GM21515 (cell line): ENCODE results near the gene GMCL2.

ENCODE experiments used
- ATAC-seq: cut with Tn5 transposase; IDR thresholded peaks from one replicate; pipeline ENCODE4 v1.9.1; 2021; ENCODE audit not compliant: unreplicated experiment

The GMCL2 gene

DNA sequence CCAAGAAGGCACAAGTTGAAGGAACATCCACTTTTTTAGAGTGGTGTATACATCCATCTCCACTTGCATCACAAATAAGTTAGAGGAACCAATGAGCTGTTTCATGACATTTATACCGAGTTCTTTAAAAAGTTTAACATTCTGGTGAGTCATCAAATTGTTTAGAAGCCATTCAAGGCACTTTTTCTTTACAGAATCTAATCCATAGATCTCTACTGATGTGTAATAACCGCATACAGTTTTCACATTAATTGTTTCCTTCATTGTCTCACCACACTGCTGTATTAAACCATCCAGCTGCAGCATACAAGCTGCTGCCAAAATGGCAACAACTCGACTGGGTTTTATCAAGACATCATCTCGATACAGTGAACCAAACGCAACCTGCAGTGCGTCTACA, 744 bp downstream of the GMCL2 start:
- no peak for ATAC-seq

- ATAC-seq = no peak
Measured at GRCh38 chr5:178182158-178182876, 4.9 kb downstream of the GMCL2 start.

DNA sequence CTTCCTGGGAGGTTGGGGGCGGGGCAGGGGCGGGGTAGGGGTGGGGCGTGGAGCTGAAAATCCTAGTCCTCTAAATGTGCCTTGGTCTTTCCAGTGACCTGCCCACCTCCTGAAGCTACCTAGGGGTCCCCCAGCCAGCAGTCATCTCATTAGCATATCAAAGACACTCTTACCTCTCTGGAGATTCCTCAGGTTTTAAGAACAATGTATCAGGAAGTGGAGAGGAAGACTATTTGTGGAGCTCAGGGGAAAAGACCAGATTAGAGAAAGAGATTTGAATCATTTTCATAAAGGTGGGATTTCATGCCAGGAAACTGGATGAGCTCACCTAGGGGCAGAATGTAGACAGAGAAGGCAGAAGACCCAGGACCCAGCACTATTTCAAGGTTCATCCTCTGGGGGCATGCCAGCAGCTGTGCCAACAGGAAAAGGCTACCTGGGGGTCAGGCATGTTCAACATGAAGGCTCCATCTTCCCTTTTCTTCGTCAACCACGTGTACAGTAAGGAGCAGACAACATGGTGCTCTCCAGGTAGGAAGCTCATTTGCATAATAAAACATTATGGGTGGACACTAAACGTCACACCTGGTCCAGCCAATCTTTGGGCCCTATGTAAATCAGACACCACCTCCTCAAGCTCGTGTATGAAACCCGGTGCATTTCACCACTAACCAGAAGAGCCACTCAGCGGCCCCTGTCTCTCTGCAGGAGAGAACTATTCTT, 6.9 kb downstream of the GMCL2 start:
- no peak for ATAC-seq

DNA sequence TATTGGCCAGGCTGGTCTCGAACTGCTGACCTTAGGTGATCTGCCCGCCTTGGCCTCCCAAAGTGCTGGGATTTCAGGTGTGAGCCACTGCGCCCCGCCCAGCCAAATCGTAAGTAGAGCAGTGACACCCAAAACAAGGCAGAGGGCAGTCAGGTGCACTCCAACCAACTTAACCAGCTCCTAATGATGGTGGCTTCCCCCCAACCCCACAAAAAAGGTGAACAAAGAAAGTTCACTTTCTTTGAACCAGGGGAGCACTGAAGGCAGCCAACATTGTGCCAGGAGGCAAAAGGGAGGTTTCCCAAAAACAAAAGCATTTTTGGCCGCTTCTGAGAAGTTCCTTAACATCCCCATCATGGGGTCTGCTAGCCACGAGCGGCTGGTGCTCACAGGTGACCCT, 9.6 kb downstream of the GMCL2 start:
- ATAC-seq = no peak

DNA sequence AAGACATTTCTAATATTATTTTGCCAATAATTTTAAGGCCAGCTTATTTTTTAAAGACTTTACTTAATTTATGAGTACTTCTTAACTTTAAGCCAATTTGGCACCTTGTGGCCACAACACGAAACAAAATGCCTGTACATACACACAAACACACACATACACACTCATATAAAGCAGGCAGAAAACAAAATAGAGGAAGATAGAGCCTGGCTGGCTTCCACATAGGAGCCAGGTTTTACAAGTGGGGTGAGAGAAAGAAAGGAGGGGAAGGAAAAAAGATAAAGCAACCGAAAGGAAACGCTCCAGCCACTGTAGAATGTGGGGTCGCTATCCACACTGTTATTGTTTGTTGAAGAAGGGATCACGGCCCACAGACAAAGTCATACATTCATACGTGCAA, 10.4 kb downstream of the GMCL2 start:
- ATAC-seq = no peak

DNA sequence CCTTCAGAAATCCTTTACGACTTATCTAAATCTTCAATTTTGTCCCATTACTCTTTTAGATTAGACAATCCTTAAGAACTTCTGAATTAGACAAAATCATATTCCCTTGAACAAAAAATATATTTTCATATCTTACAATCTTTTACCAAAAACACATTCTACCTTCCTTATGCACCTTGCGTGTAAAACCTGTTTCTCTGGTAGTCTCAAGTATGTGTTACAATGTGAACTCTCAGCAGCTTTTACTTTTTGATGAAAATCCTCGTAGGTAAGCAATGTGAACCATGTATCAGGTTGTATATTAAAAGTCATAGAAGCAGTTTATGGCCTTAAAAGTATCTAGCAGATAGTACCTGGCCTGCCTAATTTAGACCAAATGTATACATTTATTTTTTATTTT, 12.7 kb downstream of the GMCL2 start:
- no peak for ATAC-seq

DNA sequence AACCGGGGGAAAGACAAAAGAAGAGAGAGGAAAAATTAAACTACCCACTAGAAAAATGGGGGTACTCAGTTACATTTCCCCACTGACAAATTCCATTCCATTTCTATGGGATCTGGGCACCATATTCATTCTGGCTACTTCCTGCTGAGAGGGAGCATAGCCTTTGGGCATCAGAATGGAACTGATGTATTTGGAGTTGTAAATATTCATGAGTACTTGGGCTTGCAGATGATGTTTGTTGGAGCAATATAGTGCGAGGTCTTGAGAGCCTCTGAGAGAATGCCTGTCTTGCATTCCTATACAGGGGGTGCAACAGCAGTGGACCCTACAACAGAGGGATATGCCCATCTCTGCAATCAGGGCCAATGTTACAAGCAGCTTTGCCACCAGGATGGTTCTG, 16.7 kb downstream of the GMCL2 start:
- ATAC-seq = no peak

DNA sequence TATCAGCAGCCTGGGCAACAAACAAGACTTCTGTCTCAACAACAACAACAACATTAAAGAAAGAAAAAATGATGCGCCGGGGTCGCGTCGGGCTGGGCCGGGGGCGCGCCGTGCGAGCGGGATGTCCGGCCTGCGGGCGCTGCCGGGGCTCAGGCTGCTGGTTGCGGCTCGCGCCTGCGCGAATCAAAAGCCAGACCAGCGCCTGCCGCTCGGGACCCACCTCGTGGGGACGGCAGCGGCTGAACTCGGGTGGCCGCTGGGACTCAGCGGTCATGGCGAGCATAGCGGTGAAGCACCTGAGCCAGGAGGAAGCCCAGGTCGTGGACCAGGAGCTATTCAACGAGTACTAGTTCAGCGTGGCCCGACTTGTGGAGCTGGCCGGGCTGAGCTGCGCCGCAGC, 21.6 kb downstream of the GMCL2 start:
- ATAC-seq = no peak

DNA sequence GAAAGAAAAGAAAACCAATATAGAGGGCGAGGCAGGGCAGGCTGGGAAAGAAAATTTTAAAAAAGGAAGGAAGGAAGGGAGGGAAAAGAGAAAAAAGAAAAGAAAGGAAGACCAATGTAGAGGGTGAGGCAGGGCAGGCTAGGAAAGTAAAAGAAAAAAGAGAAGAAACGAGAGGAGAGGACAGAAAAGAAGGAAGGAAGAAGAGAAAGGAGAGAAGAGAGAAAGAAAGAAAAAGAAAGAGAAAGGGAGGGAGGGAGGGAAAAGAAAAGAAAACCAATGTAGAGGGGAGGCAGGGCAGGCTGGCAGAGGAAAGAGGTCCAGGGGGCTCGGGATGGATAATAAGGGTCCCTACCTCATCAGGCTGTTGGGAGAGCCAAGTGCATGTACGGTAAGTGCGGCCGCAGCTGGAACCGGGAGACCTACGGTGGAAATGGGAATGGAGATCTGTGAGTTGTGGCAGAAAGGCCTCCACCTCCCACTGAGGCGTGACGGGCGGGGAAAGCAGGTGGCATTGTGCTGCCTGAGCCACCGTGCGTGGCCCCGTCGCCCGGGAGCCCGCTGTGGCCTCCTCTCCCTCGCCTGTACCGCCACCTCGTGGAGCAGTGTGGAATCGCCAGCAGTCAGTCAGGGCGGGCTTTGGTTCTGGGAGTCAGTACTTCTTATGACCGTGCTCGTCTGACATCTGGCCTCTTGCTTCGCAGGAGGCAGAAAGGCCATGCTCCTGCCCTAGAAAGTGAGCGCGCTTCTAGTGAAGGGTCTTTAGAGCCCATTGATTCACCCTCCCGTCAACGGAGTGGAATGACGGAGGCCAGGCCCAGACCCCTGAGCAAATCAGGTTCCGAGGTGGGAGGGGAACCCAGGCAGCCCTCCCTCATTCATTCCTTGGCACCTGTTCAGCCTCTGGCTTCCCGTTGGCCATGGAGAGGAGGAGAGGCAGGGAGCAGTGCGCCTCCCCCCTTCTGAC, 23.1 kb downstream of the GMCL2 start:
- ATAC-seq = peak; percentile 91

GRCh38 chr5:178162481-178162880, 24.7 kb downstream of the GMCL2 start:
- ATAC-seq = no peak

- no peak for ATAC-seq
Measured at GRCh38 chr5:178160176-178160575, 27.0 kb downstream of the GMCL2 start.

DNA sequence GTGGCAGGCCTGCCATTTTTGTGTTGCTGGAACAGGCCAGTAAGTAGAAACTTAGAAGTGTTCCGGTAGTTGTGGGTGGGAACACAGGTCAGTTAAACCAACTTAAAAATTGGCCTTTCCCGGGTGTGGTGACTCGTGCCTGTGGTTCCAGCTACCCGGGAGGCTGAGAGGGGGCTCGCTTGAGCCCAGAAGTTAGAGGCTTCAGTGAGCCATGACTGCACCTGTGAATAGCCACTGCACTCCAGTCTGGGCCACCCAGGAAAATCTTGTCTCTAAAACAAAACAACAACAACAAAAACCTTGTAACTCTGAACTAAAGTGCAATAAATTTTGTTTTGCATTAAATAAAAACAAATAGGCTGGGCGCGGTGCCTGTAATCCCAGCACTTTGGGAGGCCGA, 32.1 kb downstream of the GMCL2 start:
- no peak for ATAC-seq

GRCh38 chr5:178153530-178154340, 33.4 kb downstream of the GMCL2 start, which contains the start of gene NHP2:
Gene NHP2 (minus strand): TSS chr5:178153885. CDS start chr5:178153817, 68 bp downstream.
- peak; percentile 98 for ATAC-seq

GRCh38 chr5:178152491-178153444, 34.4 kb downstream of the GMCL2 start:
- no peak for ATAC-seq

DNA sequence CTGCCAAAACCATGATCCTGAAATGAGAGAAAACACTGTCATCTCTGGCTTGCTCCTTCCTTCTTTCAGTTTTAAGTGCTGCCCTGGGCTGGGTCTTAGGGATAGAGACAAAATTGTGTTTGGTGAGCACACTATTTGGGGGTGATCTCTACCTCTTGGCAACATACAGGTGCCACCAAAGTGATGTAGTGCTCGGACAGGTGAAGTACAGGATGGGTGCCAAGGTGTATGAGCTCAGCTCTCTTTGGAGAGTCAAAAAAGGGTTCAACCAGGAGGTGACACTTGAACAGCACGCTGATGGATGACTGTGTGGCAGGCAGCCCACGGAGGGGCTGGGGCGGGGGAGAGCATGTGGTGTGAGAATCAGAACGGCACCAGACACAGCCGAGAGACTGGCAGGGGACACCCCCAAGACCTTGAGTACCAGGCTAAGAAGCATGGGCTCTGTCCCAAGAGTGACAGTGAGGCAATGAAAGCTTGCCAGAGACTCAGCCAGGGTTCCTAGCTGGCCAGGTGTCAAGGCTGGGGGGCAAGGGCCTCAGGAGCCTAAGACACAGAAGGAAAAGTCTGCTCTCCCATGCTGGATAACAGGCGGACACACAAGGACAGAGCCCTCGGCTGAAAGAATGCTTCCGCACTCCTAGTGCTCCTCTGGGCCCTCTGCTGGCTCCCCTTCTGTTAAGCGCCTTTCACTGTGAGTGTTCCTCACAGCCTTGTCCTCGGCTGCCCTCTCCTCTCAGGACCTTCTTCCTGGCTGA, 36.0 kb downstream of the GMCL2 start:
- ATAC-seq = no peak

DNA sequence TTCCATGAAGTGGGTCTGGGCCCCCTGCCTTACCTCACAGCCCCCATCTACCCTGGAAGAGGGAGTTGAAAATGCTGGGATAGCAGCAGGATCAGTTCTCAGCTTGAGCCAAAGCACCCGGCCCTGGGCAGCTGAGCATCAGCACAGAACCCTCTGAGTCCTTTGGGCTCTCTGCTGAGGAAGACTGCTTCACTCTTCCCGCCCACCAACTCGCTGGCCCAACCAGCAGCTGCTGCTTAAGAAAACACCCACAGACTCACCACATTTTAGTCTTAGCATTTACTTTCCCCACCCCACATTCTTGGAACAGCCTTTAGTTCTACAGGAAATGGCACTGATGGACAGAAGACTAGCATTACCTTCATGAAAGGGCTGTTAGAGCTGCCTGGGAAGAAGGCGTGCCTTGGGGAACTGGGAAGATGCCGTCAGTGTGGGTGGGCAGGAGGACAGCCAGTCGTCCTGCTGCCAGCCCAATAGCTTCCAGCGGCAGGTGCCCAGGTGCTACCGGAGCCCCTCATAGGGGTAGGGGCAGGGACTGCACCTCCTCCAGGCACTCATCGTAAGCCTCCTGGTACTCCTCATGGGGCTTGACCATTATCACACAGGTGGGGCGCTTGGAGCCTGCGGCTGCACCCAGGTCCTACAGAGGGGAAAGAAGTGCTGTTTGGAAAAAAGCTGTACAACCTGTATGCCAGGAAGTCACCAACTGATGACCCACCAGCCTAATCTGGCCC, 37.8 kb downstream of the GMCL2 start:
- no peak for ATAC-seq

DNA sequence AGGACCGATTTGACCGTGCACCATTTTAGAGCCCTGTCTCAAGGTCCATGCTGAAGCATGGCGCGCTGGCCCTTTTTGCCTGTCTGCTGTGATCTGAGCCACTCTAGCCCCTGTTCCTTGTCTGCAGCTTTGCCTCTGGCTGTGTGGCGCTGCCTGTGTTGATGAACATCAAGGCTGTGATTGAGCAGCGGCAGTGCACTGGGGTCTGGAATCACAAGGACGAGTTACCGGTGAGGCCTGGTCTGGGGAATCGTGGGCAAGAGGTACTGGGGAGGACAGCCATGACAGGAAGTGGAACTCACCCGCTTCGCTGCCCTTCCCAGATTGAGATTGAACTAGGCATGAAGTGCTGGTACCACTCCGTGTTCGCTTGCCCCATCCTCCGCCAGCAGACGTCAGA, 39.8 kb downstream of the GMCL2 start:
- ATAC-seq = no peak
